SK-N-SH (cell line): ENCODE measurements around the gene TMEM134. TPM values are rescaled to one million over a fixed set of nuclear protein-coding genes. Genes with fewer than 3 reads are reported as not detected.
A peak's percentile ranks its signal among the peaks of the same experiment; 100 is the strongest.

Source experiments
- CTCF ChIA-PET: fragments of 300-600, 350-600 bp; formaldehyde crosslinking; extraction: SDS; loops from one replicate; lab custom pipeline; 2021; lab: Yijun Ruan, JAX
- POLR2A ChIA-PET: fragments of 350-600 bp; sonication (Branson Sonifier 250); formaldehyde crosslinking; extraction: SDS; loops from one replicate; lab custom pipeline; 2020; ENCODE audit warnings: antibody characterized with exemption, inconsistent platforms; lab: Yijun Ruan, JAX
- DNase-seq: peaks from one replicate; pipeline ENCODE4 v3.0.0; 2012
- H2AFZ ChIP-seq: fragments of 200-600 bp; sonication (generic); 2 replicates; pipeline ENCODE4 v1.8.1; 2016; ENCODE audit warnings: antibody characterized with exemption, mild to moderate bottlenecking, low read depth
- H3F3A ChIP-seq: fragments of 200-600 bp; sonication (generic); replicated peaks from 2 replicates; pipeline ENCODE3; 2016; ENCODE audit warnings: antibody characterized with exemption, mild to moderate bottlenecking; ENCODE audit not compliant: insufficient read depth
- H3K27ac ChIP-seq, 2 experiments: fragments of 200-500 bp in 1 of 2; fragments of 200-600 bp in 1 of 2; sonication (Bioruptor generic) in 1 of 2; sonication (generic), shearing (Covaris generic) in 1 of 2; 2 replicates each; pipeline versions ENCODE4 v1.5.1 to v1.6.1; 2014 to 2016; ENCODE audit warnings: low read depth in 2 of 2, inconsistent platforms in 1 of 2, low read length in 1 of 2, mild to moderate bottlenecking in 1 of 2, mixed read lengths in 1 of 2
- H3K27me3 ChIP-seq: fragments of 200-600 bp; sonication (generic), shearing (Covaris generic); 2 replicates; pipeline ENCODE4 v1.6.1; 2016; ENCODE audit warnings: mixed run types; ENCODE audit not compliant: insufficient read depth
- H3K36me3 ChIP-seq, 2 experiments: fragments of 200-500 bp in 1 of 2; fragments of 200-600 bp in 1 of 2; sonication (Bioruptor generic) in 1 of 2; sonication (generic) in 1 of 2; replicated peaks in 1 of 2; 2 replicates each; pipeline versions ENCODE3 to v1.5.1; 2014 to 2016; ENCODE audit warnings: low read length in 1 of 2, mild to moderate bottlenecking in 1 of 2; ENCODE audit not compliant: insufficient read depth in 2 of 2, control insufficient read depth in 1 of 2
- H3K4me1 ChIP-seq, 2 experiments: fragments of 200-500 bp in 1 of 2; fragments of 200-600 bp in 1 of 2; sonication (Bioruptor generic) in 1 of 2; sonication (generic), shearing (Covaris generic) in 1 of 2; 2 replicates each; pipeline versions ENCODE4 v1.5.1 to v1.6.1; 2014 to 2016; ENCODE audit warnings: low read depth in 1 of 2, low read length in 1 of 2, mixed run types in 1 of 2; ENCODE audit not compliant: insufficient read depth in 2 of 2, control insufficient read depth in 1 of 2
- H3K4me2 ChIP-seq: fragments of 200-600 bp; sonication (generic), shearing (Covaris generic); 2 replicates; pipeline ENCODE4 v1.6.1; 2017; ENCODE audit warnings: mixed run types
- H3K4me3 ChIP-seq, 2 experiments: fragments of 200-500 bp in 1 of 2; fragments of 200-600 bp in 1 of 2; sonication (Bioruptor generic) in 1 of 2; sonication (generic), shearing (Covaris generic) in 1 of 2; 2 replicates each; pipeline versions ENCODE4 v1.5.1 to v1.8.1; 2014 to 2016; ENCODE audit warnings: low read depth in 2 of 2, inconsistent platforms in 1 of 2, low read length in 1 of 2, mild to moderate bottlenecking in 1 of 2, mixed read lengths in 1 of 2, moderate library complexity in 1 of 2
- H3K79me2 ChIP-seq: fragments of 200-600 bp; sonication (generic); 2 replicates; pipeline ENCODE4 v1.8.1; 2017; ENCODE audit warnings: mild to moderate bottlenecking; ENCODE audit not compliant: insufficient read depth
- H3K9ac ChIP-seq: fragments of 200-600 bp; sonication (generic); 2 replicates; pipeline ENCODE4 v1.6.1; 2017; ENCODE audit warnings: mixed run types
- H3K9me2 ChIP-seq: fragments of 200-600 bp; sonication (generic); 2 replicates; pipeline ENCODE4 v1.6.1; 2017; ENCODE audit warnings: mixed run types
- H3K9me3 ChIP-seq: fragments of 200-600 bp; sonication (generic); 2 replicates; pipeline ENCODE4 v1.6.1; 2017; ENCODE audit warnings: mixed run types, mild to moderate bottlenecking, moderate library complexity
- H4K20me1 ChIP-seq: fragments of 200-600 bp; sonication (generic); 2 replicates; pipeline ENCODE4 v1.6.1; 2017; ENCODE audit warnings: mild to moderate bottlenecking, mixed run types; ENCODE audit not compliant: insufficient read depth
- CHD2 ChIP-seq: fragments of 150-350 bp; IDR thresholded peaks from 2 replicates; pipeline ENCODE4 v1.6.1; 2018; ENCODE audit warnings: low read length; ENCODE audit not compliant: partially characterized antibody
- CTCF ChIP-seq: fragments of 200-600 bp; sonication (generic); IDR thresholded peaks from 2 replicates; pipeline ENCODE4 v1.6.1; 2017; ENCODE audit warnings: antibody characterized with exemption, mild to moderate bottlenecking, moderate library complexity
- EZH2phosphoT487 ChIP-seq: fragments of 200-600 bp; sonication (generic); IDR thresholded peaks from 2 replicates; pipeline ENCODE4 v1.6.1; 2017; ENCODE audit warnings: low read depth, mixed run types, mild to moderate bottlenecking, antibody characterized with exemption, moderate library complexity, borderline replicate concordance
- FOXM1 ChIP-seq: IDR thresholded peaks from 2 replicates; pipeline ENCODE4 v1.4.0; 2012; ENCODE audit warnings: low read depth, mild to moderate bottlenecking
- JUND ChIP-seq: IDR thresholded peaks from 2 replicates; pipeline ENCODE4 v1.4.0; 2012
- MXI1 ChIP-seq: IDR thresholded peaks from 2 replicates; pipeline ENCODE4 v1.6.1; 2012; ENCODE audit warnings: mild to moderate bottlenecking, low read depth, low read length, improper control_type of control experiment
- NRF1 ChIP-seq: IDR thresholded peaks from 2 replicates; pipeline ENCODE4 v1.6.1; 2012; ENCODE audit warnings: low read depth, mild to moderate bottlenecking, low read length
- PBX3 ChIP-seq: IDR thresholded peaks from 2 replicates; pipeline ENCODE4; 2012
- POLR2AphosphoS5 ChIP-seq: IDR thresholded peaks from 2 replicates; pipeline ENCODE4 v1.6.1; 2012; ENCODE audit warnings: low read depth, low read length
- RCOR1 ChIP-seq: fragments of 150-350 bp; IDR thresholded peaks from 2 replicates; pipeline ENCODE4 v1.6.1; 2017; ENCODE audit warnings: antibody characterized with exemption, low read length
- RFX5 ChIP-seq: IDR thresholded peaks from 2 replicates; pipeline ENCODE4 v1.6.1; 2012; ENCODE audit warnings: mild to moderate bottlenecking, improper control_type of control experiment, low read length
- SIN3A ChIP-seq: IDR thresholded peaks from 2 replicates; pipeline ENCODE4 v1.6.1; 2012; ENCODE audit warnings: low read depth, mild to moderate bottlenecking, low read length, moderate library complexity, borderline replicate concordance
- TAF1 ChIP-seq: IDR thresholded peaks from 2 replicates; pipeline ENCODE4 v1.6.1; 2012; ENCODE audit warnings: low read depth, mild to moderate bottlenecking, low read length, moderate library complexity, borderline replicate concordance
- TEAD4 ChIP-seq: IDR thresholded peaks from 2 replicates; pipeline ENCODE4 v1.4.0; 2012; ENCODE audit warnings: mild to moderate bottlenecking, borderline replicate concordance; ENCODE audit not compliant: insufficient read depth
- YY1 ChIP-seq: IDR thresholded peaks from 2 replicates; pipeline ENCODE4 v1.4.0; 2012; ENCODE audit warnings: low read depth, mild to moderate bottlenecking
- ZBTB33 ChIP-seq: IDR thresholded peaks from 2 replicates; pipeline ENCODE4 v1.4.0; 2012; ENCODE audit warnings: low read depth, borderline replicate concordance
- WGBS: methylation state at CpG from one replicate; pipeline ENCODE4 v1.1.6; 2017; ENCODE audit warnings: low lambda C conversion rate; 5-methylcytosine and 5-hydroxymethylcytosine counted together
- polyA plus RNA-seq, 3 experiments: library from polyadenylated mRNA; depleted of rRNA; stranded (reverse); fragments of >200 nt; gene quantifications; 2 replicates each; pipeline ENCODE4 v1.2.3, GENCODE V29; 2012
- TF ChIP-seq, protein P1 (sequence below): IDR thresholded peaks from 2 replicates; pipeline ENCODE4 v1.6.1; 2012; ENCODE audit warnings: mild to moderate bottlenecking, low read depth, low read length, moderate library complexity
- TF ChIP-seq, protein P2 (sequence below): IDR thresholded peaks from 2 replicates; pipeline ENCODE4 v1.4.0; 2012; ENCODE audit warnings: low read depth
- TF ChIP-seq, protein P3 (sequence below): fragments of 150-350 bp; IDR thresholded peaks from 2 replicates; pipeline ENCODE4 v1.6.1; 2016; ENCODE audit warnings: mild to moderate bottlenecking, low read depth, low read length

Gene TMEM134
- polyA plus RNA-seq, 1 of the 3 experiments (the other 2 are of a cell fraction), result 132 TPM

- TF ChIP-seq ZBTB33 (no peak), CTCF (no peak), CHD2 (no peak), YY1 (no peak), TEAD4 (no peak), NRF1 (no peak), FOXM1 (no peak)
- TF ChIP-seq, protein P1, sequence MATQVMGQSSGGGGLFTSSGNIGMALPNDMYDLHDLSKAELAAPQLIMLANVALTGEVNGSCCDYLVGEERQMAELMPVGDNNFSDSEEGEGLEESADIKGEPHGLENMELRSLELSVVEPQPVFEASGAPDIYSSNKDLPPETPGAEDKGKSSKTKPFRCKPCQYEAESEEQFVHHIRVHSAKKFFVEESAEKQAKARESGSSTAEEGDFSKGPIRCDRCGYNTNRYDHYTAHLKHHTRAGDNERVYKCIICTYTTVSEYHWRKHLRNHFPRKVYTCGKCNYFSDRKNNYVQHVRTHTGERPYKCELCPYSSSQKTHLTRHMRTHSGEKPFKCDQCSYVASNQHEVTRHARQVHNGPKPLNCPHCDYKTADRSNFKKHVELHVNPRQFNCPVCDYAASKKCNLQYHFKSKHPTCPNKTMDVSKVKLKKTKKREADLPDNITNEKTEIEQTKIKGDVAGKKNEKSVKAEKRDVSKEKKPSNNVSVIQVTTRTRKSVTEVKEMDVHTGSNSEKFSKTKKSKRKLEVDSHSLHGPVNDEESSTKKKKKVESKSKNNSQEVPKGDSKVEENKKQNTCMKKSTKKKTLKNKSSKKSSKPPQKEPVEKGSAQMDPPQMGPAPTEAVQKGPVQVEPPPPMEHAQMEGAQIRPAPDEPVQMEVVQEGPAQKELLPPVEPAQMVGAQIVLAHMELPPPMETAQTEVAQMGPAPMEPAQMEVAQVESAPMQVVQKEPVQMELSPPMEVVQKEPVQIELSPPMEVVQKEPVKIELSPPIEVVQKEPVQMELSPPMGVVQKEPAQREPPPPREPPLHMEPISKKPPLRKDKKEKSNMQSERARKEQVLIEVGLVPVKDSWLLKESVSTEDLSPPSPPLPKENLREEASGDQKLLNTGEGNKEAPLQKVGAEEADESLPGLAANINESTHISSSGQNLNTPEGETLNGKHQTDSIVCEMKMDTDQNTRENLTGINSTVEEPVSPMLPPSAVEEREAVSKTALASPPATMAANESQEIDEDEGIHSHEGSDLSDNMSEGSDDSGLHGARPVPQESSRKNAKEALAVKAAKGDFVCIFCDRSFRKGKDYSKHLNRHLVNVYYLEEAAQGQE, result no peak
- TF ChIP-seq, protein P2, sequence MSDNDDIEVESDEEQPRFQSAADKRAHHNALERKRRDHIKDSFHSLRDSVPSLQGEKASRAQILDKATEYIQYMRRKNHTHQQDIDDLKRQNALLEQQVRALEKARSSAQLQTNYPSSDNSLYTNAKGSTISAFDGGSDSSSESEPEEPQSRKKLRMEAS, result no peak
Observed at GRCh38 chr11:67510023-67510345, 40.9 kb upstream of the TMEM134 start (continued).

DNA sequence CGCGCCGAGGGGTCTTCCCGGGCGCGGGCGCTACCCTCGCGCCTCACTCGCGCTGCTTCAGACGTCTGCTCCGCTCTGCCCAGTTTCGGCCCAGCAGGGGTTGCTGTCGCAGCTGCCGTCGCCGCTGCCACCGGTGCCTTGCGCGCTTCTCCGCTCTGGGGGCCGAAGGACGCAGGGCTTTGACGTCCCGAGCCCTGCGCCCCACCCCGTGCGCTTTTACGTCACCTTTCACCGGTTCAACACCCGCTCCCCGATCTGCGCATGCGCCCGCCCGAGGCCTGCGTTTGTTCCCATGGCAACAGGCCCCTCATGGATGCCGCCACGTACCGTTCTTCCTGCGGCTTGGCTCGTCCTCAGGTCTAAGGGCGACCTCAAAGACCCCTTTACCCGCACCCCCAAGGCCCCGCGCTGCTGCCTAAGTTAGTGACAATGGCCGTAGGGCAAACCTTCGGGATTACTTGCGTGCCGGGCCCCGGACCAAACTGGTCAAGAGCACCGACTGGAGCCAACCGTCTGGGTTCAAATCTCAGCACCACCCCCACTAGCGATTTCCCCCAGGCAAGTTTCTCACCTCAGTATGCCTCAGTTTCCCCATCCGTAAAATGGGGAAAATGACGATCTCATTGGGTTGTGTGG lies 39.6 kb upstream of the TMEM134 start:
- WGBS, result 2% methylated on average over 19 of the region's 57 CpGs
- H3K79me2 ChIP-seq, result peaks cover 19% of the 10 kb centered on the region
- DNase-seq, result peak; percentile 98
- POLR2A ChIA-PET, result interaction anchor here (1.4 kb wide), 1 partner anchor 107 kb away, joined by 5 read pairs; the partner anchor contains the start of gene PPP1CA
- peak overlapping the region; percentile 68 to 89 for H3K4me3 ChIP-seq
- no peaks in the 10 kb centered on the region for H3K9me3 ChIP-seq
- no peaks in the 10 kb centered on the region; the same call in 1 of the 2 replicates for H3K27me3 ChIP-seq
- H3K9ac ChIP-seq, result peak overlapping the region; percentile 77
- peak overlapping the region; percentile 67 for H3K4me2 ChIP-seq
- H3K27ac ChIP-seq, result peak overlapping the region; percentile 89 to 96
- H2AFZ ChIP-seq, result peak overlapping the region; percentile 81
- H3F3A ChIP-seq, result peaks cover 22% of the 10 kb centered on the region
- TF ChIP-seq RFX5, result peak; percentile 45; the same call in 1 of the 2 replicates
- TF ChIP-seq PBX3, result no peak
- no peak for TF ChIP-seq FOXM1
- TF ChIP-seq NRF1, result peak; percentile 88
- TF ChIP-seq POLR2AphosphoS5, result no peak
- TF ChIP-seq JUND, result no peak
- TF ChIP-seq, protein P3, sequence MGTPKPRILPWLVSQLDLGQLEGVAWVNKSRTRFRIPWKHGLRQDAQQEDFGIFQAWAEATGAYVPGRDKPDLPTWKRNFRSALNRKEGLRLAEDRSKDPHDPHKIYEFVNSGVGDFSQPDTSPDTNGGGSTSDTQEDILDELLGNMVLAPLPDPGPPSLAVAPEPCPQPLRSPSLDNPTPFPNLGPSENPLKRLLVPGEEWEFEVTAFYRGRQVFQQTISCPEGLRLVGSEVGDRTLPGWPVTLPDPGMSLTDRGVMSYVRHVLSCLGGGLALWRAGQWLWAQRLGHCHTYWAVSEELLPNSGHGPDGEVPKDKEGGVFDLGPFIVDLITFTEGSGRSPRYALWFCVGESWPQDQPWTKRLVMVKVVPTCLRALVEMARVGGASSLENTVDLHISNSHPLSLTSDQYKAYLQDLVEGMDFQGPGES, result no peak
- TF ChIP-seq RCOR1, result no peak; the same call in 1 of the 2 replicates
- TF ChIP-seq EZH2phosphoT487, result no peak
- TF ChIP-seq TAF1, result peak; percentile 11; the same call in 1 of the 2 replicates
- TF ChIP-seq YY1, result peak; percentile 78
- TF ChIP-seq MXI1, result peak; percentile 91
- TF ChIP-seq SIN3A, result 0 out of 2 replicates have a peak, but pooled peaks have one; percentile 29
- TF ChIP-seq, all 33 proteins: peak for 6
- peaks cover 2% of the 10 kb centered on the region; the same call in 1 of the 2 replicates for H4K20me1 ChIP-seq
- no peaks in the 10 kb centered on the region for H3K9me2 ChIP-seq
- peaks cover 10 to 32% of the 10 kb centered on the region in 2 experiments for H3K4me1 ChIP-seq
- CTCF ChIA-PET, result interaction anchor here (1.1 kb wide), 1 partner anchor 16 kb away, joined by 3 read pairs; no protein-coding TSS in a partner anchor
- H3K36me3 ChIP-seq, result peaks cover 0 to 6% of the 10 kb centered on the region in 2 experiments
